Activated CD4-positive, alpha-beta T cell treated with anti-CD3 and anti-CD28 coated beads, Interleukin-2, amount 50 U/mL, for 48 hours (primary cell): Measurements from ENCODE around the gene PRKAG3.

Source experiments
- DNase-seq, 2 experiments: peaks; one replicate each; pipeline ENCODE4 v3.0.0-alpha.2; 2020

PRKAG3 gene

DNA sequence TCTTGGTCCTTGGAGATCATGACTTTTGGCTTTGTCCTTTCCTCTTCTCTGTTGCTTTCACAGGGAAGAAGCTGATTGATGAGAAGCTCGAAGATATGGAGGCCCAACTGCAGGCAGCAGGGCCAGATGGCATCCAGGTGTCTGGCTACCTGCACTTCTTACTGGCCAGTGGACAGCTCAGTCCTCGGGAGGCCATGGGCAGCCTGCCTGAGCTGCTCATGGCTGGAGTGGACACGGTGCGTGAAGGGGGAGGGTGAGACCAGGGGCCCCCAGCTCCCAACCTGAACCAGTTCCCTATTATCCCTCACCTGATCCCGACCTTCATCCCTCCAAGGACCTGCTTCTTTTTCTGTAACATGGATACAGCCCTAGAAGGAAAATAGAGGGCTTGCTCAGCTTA, 18.7 kb downstream of the PRKAG3 start:
- DNase-seq = no peak

DNA sequence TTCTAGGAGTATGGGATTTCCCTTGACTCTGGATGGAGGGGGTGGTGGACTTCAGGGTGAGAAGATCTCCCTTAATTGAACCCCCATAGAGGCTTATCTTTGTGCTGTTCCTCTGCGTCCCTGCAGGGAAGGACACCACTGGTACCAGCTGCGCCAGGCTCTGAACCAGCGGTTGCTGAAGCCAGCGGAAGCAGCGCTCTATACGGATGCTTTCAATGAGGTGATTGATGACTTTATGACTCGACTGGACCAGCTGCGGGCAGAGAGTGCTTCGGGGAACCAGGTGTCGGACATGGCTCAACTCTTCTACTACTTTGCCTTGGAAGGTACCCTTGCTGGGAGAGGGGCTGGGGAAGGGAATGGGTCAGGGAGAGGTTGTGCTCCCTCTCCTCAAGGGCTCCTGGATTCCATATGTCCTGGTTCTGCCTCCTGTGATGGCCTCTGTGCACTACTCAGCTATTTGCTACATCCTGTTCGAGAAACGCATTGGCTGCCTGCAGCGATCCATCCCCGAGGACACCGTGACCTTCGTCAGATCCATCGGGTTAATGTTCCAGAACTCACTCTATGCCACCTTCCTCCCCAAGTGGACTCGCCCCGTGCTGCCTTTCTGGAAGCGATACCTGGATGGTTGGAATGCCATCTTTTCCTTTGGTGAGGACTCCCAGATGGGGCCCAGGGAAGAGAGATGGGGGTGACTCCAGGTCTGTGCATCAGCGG, 19.3 kb downstream of the PRKAG3 start:
- no peak for DNase-seq

DNA sequence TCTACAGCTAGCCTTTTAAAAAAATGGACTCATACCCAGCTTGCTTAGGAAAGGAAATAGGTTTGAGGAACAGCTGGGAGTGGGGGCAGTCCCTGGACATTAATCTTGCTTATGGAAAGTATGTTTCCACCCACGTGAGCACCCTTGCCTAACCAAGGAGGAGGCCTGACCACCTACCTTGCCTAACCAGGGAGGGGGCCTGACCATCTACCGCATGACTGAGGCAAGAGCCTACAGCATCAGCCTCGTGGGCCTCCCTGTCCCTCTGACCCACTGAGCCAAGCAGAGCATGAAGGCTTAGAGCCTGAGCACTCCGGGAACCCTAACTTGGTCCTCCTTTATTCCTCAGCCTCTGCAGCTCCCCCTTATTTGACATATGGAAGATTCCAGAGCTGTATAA, 20.2 kb downstream of the PRKAG3 start:
- no peak for DNase-seq

DNA sequence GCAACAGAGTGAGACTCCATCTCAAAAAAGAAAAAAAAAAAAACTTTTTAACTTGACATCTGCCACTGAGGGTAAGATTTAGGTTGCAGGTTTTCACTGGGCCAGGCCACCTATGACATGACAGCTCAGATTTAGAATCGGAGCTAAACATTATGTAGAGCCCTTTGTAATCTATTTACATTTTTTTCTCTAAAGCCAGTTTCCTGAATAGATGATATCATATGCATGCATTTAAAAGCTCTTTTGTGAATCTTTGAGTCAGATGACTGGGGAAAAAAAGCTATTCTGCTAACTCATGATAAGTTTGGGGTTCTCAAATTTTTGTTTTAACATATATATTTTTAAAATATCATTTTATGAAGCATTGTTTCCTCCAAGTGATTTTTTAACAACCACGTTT, 21.3 kb downstream of the PRKAG3 start:
- DNase-seq = no peak

DNA sequence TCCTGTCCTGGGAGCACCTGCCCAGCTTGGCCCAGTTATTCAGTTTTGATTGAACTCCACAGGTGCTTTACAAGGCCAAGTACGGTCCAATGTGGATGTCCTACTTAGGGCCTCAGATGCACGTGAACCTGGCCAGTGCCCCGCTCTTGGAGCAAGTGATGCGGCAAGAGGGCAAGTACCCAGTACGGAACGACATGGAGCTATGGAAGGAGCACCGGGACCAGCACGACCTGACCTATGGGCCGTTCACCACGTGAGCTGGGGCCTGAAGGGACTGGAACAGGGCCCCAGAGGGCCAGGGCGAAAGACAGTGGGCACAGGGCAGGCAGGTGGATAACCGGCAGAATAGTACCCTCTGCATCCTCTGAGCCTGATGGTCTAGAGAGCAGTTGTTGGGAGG, 22.1 kb downstream of the PRKAG3 start:
- DNase-seq = no peak

DNA sequence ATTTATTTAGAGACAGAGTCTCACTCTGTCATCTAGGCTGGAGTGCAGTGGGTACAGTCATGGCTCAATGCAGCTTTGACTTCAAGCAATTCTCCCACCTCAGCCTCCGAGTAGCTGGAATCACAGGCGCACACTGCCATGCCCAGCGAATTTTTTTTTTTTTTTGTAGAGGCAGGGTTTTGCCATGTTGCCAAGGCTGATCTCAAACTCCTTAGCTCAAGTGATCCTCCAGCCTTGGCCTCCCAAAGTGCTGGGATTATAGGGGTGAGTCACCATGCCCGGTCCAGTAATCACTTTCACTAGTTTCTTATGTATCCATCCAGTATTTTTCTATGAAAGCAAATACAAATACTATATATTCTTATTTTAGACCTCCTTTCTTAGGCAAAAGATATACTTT, 24.0 kb downstream of the PRKAG3 start:
- DNase-seq = no peak

DNA sequence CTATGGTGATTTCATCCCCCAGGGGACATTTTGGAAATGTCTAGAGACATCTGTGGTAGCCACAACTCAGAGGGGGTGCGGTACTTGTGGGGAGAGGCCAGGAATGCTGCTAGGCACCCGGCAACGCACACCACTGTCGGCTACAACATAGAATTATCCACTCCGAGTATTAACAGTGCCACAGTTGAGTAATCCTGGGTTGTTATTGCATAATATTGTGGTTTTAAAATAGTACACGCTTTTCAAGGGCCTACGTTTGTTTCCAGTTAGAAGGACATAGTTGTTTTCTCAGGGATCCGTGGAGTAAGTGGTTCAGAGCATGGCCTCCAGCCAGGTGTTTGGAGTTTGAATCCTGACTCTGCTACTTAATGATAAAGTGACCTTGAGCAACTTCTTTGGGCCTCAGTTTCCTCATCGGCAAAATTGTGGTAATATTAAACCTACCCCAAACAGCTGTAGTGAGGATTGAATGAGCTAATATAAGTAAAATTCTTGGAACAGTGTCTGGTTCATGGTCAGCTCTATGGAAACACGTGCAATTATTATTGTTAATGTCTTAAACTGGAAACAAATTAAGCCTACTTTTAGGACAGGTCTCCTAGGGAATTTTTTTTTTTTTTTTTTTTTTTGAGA, 25.1 kb downstream of the PRKAG3 start:
- no peak for DNase-seq

DNA sequence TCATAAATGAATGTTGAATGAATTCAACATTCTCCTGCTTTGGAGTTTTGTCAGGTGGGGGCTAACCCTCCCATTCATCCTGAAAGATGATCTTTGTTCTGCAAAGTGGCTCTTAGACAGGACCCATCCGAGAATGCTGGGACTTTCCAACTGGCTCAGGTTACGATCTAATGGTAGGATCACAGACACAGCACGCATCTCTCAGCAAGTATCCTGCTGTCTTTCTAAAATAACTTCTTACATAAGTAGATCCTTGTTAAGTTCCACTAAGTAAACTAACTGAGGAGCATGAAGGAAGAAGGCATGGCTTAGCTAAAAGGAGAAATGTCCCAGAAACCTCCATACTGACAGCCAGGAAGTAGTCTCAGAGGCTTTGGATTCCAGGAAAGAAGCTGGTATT, 26.0 kb downstream of the PRKAG3 start:
- no peak for DNase-seq

DNA sequence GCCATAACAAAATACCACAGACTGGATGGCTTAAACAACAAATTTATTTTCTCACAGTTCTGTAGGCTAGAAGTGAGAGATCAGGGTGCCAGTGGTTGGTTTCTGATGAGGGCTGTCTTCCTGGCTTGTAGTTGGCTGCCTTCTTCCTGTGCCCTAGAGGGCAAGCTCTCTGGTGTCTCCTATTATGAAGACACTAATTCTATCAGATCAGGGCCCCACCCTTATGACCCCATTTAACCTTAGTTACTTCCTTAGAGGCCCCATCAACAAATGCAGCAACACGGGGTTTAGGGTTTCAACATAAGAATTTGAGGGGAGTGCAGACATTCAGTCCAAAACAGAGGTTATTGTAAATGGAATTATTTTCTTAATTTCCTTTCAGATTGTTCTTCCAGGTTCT, 26.8 kb downstream of the PRKAG3 start:
- no peak for DNase-seq

DNA sequence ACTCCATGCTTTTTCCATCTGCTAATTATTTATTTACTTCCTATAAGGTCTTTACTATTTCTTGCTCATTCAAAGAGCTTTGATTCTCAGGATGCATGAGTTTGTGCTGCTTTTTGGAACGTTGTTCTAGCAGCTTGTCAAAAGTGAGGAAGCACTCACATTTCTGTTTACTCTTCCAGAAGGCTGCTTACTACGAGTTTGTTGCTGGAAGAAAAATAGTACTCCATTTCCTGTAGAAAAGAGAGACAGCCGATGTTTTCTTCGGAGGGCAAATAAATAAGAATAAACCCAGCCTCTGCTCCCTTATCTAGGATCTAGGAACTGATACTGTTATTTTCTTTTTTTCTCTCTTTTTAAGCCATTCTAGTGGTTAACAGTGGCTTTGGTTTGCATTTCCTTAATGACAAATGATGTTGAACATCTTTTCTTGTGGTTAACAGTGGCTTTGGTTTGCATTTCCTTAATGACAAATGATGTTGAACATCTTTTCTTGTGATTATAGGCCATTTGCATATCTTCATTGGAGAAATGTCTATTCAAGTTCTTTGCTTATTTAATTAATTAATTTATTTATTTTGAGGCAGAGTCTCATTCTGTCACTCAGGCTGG, 29.1 kb downstream of the PRKAG3 start:
- DNase-seq = no peak

DNA sequence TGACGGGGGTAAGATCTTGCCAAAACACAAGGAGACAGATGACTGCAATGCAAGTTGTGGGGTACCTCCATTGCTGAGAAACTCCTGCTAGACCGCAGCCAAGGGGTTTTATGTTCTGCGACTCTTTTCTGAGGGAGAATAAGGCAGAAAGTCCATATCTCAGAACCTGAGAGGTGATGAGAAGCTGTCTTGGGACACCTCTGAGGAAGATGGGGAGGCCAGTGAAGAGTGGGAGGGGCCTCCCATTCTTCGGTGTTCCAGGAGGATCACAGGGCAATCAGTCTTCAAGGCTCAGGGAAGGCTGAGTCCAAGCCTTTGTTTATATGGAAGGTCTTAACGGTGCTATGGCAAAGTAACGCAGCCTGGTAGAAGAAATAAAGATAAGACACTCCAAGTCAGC, 31.6 kb downstream of the PRKAG3 start:
- DNase-seq = no peak

DNA sequence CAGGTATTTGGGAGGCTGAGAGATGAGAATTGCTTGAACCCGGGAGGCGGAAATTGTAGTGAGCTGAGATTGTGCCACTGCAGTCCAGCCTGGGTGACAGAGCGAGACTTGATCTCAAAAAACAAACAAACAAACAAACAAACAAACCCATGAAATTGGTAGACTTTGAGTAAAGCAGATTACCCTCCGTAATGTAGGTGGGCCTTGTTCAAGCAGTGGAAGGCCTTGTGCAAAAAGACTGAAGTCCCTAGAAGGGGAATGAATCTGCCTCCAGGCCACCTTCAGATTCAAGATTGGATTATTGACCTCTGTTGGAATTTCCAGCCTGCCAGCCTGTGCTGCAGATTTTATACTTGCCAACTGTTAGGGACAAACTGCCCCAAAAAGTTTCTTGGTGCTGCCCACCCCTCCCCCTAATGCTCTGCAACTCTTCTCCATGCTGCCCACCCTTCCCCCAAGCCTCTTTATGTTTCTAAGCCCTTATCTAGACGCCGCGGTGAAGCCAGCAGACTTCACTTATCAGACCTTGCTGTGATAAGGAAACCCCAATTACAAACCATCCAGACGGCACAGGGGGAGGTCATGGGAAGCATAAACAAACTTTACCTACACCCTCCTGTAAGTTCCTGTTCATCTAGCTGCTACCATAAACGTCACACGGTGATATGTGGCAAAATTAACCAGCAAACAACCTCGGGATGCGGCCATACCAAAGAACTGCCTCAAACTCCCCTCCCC, 32.7 kb downstream of the PRKAG3 start:
- no peak for DNase-seq

DNA sequence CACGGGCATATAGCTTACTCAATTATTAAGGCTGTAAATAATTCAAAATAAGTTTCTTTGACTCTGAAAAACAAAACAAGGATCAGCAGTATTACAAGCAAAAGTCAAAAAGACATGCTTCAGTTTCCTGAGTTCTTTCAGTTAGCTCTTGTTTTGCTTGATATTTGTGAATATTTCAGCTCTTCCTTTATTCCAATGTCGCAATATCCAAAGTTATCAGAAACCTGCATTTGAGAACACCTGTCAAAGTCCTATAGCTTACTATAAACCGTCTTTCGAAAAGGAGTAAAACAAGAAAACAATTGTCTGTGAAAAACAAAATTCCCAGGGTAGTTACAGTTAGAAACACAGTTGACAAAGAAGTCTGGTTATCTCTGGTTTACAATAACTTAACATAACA, 34.9 kb downstream of the PRKAG3 start:
- DNase-seq = no peak

DNA sequence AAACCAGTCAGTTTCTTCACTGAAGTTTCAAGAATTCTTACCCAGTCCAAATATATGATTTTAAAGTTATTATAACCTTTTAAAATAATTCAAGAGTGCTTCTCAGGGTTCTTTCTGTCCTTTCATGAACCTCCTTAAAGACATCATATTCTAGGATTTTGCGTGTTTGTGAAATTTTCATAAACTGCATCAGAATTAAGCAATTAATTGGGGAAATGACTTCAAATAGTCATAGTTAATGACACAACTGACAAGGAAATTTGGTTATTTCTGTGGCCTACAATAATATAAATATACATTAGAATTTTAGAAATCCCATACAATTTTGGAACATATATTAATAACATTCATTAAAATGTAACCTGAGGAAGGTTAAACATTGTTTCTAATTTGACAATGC, 39.2 kb downstream of the PRKAG3 start:
- no peak for DNase-seq

DNA sequence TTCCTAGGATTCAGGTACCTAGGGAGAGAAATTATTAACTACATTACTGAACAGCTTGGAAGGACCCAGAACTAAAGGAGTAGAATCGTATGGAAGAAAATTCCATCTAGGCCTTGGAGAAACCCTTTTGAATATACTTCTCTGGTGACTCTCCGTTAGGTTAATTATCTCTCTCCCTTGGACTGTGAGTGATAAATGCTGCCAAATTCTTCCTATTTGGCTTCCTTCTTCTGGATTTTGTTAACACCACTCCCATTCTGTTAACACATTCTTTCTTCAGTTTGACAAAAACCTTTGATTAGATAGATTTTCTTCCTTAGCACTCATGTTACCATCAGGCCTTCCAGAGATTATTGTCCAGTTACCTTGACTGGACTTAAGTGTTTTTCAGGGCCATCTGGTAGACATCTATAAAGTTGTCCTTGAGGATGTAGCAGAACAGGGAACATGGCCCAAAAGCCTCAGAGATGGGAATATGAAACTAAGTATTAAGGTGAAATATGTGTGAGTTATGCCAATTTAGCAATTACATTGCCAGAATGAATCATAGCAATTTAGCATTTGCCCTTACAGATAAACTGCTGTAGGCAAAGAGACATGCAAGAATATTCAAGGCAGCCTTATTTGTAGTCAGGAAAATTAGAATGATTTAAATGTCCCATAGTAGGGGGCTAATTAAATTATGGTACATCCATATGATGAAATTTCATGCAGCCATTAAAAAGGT, 42.9 kb downstream of the PRKAG3 start:
- DNase-seq = no peak

DNA sequence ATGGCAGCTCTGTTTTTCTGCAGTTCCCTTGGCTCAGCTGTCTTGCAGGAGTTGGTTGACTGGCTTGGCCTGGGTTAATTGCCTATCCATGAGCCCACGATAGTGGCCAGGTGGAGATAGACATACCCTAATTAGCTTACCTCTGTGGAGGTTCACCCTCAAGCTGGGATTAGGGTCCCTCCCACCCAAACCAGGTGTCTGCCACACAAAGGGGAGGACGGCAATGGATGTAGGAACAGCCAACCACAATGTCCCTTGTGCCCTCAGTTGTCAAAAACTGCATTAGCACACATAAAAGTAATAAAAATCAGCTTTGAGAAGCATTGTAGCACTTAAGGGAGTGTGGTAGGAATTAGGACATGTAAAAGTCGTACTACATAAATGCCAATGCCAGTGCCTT, 45.5 kb downstream of the PRKAG3 start:
- DNase-seq = no peak

DNA sequence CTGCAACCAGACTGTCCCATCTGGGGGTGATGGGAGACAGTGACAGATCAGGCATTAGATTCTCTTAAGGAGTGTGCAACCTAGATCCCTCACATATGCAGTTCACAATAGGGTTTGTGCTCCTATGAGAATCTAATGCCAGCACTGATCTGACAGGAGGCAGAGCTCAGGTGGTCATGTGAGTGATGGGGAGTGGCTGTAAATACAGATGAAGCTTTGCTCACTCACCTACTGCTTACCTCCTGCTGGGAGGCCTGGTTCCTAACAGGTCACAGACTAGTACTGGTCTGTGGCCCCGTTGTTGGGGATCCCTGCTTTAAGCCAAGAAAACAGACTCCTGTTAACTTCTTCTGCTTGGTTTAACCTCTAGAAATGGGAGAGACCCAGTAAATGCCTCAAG, 46.5 kb downstream of the PRKAG3 start:
- DNase-seq = no peak

DNA sequence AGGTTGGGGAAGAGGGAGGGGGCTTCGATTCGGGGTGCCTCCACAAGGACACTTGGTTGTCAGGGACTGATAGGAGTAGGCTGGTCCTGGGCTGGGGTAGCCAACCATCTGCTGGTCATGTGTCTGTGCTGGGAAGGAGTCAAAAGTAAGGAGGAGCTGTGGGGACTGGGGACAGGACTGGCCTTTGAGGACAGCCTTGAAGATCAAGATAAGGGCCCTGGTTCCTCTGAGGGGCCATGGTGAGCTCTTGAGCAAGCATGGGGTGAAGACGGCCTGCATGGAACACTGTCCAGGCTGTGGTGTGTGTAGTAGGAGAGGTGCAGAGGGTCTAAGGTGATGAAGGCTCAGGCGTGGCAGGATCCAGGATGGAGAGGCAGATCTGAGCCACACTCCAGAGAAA, 47.9 kb downstream of the PRKAG3 start:
- DNase-seq = no peak

DNA sequence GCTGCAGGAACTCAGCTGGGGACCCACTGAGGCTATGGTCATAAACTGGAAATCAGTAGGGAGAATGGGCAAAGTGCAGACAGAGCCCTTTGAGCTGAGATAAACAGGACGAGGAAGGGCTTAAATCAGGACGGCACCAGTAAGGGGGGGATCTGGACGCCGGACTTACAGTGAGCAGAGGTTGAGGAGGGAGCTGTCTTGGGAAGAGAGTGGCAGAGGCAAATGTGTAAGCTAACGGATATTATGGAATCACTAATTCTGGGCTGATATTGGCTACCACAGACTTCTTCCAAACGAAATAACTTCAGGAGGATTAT, 49.1 kb downstream of the PRKAG3 start:
- no peak for DNase-seq

DNA sequence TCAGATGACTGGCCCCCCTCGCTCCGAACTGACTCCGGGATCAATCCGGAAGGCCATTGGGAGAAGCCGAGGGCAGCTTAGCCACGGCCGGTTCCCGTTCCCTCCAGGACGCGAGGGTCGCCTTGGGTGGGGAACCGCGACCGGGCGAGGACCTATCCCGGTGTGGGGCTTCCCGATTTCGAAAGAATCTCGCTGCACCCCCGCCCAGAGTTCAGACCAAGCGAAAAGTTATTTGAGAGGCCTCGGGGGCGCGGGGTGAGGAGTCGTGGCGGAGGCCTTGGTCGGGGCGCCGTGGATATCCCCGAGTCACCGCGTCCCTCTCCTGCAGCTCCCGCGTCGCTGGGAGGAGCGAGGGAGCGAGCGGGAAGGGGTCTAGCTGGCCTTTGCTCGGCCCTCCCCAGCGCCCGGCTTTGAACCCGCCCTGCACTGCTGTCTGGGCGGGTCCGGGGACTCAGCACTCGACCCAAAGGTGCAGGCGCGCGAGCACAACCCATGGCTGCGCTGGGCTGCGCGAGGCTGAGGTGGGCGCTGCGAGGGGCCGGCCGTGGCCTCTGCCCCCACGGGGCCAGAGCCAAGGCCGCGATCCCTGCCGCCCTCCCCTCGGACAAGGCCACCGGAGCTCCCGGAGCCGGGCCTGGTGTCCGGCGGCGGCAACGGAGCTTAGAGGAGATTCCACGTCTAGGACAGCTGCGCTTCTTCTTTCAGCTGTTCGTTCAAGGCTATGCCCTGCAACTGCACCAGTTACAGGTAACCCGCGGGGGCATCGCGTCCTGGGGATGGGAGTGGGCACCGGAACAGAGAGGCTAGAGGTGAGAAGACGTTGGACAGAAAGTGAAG, 49.7 kb downstream of the PRKAG3 start, which contains the start of gene CYP27A1:
Gene CYP27A1 (plus strand): TSS at position 457 of the 837 bp plus-strand sequence. CDS start 36 bp downstream, at position 493.
- no peak for DNase-seq

DNA sequence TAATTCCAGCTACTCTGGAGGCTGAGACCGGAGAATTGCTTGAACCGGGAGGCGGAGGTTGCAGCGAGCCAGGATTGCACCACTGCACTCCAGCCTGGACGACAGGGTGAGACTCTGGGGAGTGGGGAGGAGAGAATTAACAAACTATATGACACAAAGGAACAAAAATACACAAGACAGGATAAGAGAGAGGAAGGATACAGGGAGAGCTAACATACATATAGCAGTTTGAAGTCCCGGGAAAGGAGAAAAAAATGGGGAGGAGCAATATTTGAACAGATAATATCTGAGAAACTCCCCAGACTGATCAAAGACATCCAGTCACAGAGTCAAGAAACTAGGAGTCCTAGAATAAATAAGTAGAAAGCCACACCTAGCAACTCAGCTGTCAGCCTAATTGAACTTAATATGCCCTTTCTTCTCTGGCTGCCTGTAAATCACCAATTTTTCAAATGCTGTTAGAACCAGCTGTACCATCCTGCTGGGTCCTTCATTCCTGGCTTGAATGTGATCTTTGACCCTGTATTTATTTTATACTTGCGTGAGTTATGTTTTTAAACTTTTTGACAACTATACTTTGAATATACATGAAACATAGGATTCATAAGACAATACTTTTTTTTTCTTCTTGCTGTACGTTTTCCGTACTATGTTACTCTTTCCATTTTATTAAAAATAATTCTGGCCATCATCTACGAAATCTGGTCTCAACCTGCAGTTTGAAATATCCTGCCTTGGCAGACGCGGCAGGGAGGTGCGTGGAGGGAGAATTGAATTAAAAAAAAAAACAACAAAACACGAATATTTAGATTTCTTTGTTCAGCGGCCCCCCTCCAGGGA, 50.5 kb downstream of the PRKAG3 start:
- no peak for DNase-seq
